MM.1S (cell line): ENCODE results near the gene TNK2.

Experiments used
- DNase-seq: peaks from one replicate; pipeline ENCODE4 v3.0.0-alpha.2; 2015
- H2AFZ ChIP-seq: fragments of 300-600 bp; sonication (generic); 2 replicates; pipeline ENCODE4 v1.6.0; 2016; ENCODE audit warnings: antibody characterized with exemption, low read length
- H3F3A ChIP-seq: fragments of 300-600 bp; sonication (generic); 2 replicates; pipeline ENCODE4 v1.6.1; 2016; ENCODE audit warnings: mild to moderate bottlenecking, antibody characterized with exemption, low read length, moderate library complexity, mixed read lengths; ENCODE audit not compliant: insufficient read depth
- H3K27ac ChIP-seq: fragments of 300-600 bp; sonication (generic); 2 replicates; pipeline ENCODE4 v1.5.1; 2016; ENCODE audit warnings: mild to moderate bottlenecking, low read length
- H3K27me3 ChIP-seq: fragments of 300-600 bp; sonication (generic); replicated peaks from 2 replicates; pipeline ENCODE4 v1.6.0; 2016; ENCODE audit warnings: low read length; ENCODE audit not compliant: insufficient read depth
- H3K36me3 ChIP-seq: fragments of 300-600 bp; sonication (generic); replicated peaks from 2 replicates; pipeline ENCODE4 v1.6.1; 2016; ENCODE audit warnings: mild to moderate bottlenecking, low read length, mixed read lengths; ENCODE audit not compliant: insufficient read depth
- H3K4me1 ChIP-seq: fragments of 300-600 bp; sonication (generic); 2 replicates; pipeline ENCODE4 v1.6.1; 2016; ENCODE audit warnings: low read length, mixed read lengths
- H3K4me2 ChIP-seq: fragments of 300-600 bp; sonication (generic); 2 replicates; pipeline ENCODE4 v1.6.0; 2016; ENCODE audit warnings: low read depth, low read length
- H3K4me3 ChIP-seq: fragments of 300-600 bp; sonication (generic); 2 replicates; pipeline ENCODE4 v1.5.1; 2016; ENCODE audit warnings: low read length, mixed read lengths
- H3K79me2 ChIP-seq: fragments of 300-600 bp; sonication (generic); 2 replicates; pipeline ENCODE4 v1.6.1; 2016; ENCODE audit warnings: mixed run types, low read length, mixed read lengths
- H3K9ac ChIP-seq: fragments of 300-600 bp; sonication (generic); 2 replicates; pipeline ENCODE4 v1.6.1; 2016; ENCODE audit warnings: low read length, mixed read lengths
- H3K9me2 ChIP-seq: fragments of 300-600 bp; sonication (generic); replicated peaks from 2 replicates; pipeline ENCODE4 v1.6.1; 2016; ENCODE audit warnings: mild to moderate bottlenecking, low read length, mixed read lengths; ENCODE audit not compliant: insufficient read depth
- H3K9me3 ChIP-seq: fragments of 300-600 bp; sonication (generic); replicated peaks from 2 replicates; pipeline ENCODE4 v1.6.1; 2016; ENCODE audit warnings: mild to moderate bottlenecking, low read length, mixed read lengths; ENCODE audit not compliant: insufficient read depth
- H4K20me1 ChIP-seq: fragments of 300-600 bp; sonication (generic); 2 replicates; pipeline ENCODE4 v1.6.1; 2016; ENCODE audit warnings: mild to moderate bottlenecking, low read length, moderate library complexity, mixed read lengths; ENCODE audit not compliant: insufficient read depth
- EZH2 ChIP-seq: fragments of 300-600 bp; sonication (generic); optimal IDR thresholded peaks from 2 replicates; pipeline ENCODE3; 2017; ENCODE audit warnings: low read depth, mild to moderate bottlenecking, antibody characterized with exemption, low read length, mixed read lengths
- EZH2phosphoT487 ChIP-seq: fragments of 300-600 bp; sonication (generic); IDR thresholded peaks from 2 replicates; pipeline ENCODE4 v1.6.1; 2018; ENCODE audit warnings: antibody characterized with exemption, low read length
- TF ChIP-seq, protein P1 (sequence below): fragments of 300-600 bp; sonication (generic); IDR thresholded peaks from 2 replicates; pipeline ENCODE4 v1.5.1; 2016; ENCODE audit warnings: antibody characterized with exemption, low read length, mixed read lengths

TNK2 gene

DNA sequence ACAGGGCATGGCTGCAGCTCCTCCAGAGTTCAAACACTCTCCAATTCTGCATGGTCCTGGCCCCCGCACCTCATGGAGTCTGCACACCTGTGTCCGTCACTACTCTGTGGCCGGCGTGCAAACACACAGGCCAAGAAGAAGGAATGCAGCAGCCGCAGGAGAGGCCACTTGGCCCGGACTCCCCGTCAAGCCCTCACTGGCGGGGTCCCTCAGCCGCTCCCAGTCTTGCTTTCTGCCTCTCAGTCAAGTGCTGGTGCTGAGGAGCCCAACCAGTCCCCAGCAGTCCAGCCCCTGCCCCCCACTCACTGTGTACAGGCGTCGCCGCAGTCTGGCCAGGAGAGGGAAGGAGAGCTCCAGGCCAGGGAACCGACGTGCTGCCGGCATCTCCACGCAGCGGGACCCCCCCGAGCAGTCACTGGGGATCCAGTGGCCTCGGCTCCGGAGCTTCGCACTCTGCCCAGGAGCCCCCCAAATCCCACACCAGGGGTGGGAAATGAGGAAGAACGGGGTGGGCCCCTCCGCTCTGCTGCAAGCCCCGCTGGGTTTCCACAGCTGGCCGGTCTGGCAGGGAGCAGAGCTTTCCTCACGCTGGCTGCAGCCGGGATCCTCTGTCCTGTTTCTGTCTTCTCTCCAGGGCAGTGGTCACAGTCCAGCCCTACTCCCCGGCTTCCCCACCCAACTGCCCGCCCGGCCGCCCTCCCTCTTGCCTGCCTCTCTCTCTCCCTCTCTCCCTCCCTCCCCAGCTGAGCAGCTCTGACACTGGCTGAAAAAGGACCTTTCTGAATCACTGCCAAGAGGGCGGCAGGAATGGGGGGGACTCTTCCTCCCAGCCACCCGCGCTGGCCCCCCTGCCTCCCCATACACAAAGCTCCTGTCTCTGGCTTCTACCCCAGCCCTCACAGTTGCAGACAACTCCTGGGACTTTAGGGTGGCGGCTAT, 16.0 kb downstream of the TNK2 start:
- Histone ChIP-seq H3K27me3 (no peaks in the 10 kb centered on the region), H3K9me2 (no peaks in the 10 kb centered on the region), H4K20me1 (no peaks in the 10 kb centered on the region), H3K9me3 (no peaks in the 10 kb centered on the region), H3K9ac (no peak overlapping the region), H3K79me2 (peaks cover 47% of the 10 kb centered on the region), H2AFZ (no peak overlapping the region), H3F3A (peaks cover 22% of the 10 kb centered on the region), H3K27ac (no peak overlapping the region), H3K36me3 (no peaks in the 10 kb centered on the region), H3K4me1 (peaks cover 18% of the 10 kb centered on the region), H3K4me3 (no peak overlapping the region), H3K4me2 (no peak overlapping the region)
- TF ChIP-seq EZH2, result no peak
- TF ChIP-seq, protein P1, sequence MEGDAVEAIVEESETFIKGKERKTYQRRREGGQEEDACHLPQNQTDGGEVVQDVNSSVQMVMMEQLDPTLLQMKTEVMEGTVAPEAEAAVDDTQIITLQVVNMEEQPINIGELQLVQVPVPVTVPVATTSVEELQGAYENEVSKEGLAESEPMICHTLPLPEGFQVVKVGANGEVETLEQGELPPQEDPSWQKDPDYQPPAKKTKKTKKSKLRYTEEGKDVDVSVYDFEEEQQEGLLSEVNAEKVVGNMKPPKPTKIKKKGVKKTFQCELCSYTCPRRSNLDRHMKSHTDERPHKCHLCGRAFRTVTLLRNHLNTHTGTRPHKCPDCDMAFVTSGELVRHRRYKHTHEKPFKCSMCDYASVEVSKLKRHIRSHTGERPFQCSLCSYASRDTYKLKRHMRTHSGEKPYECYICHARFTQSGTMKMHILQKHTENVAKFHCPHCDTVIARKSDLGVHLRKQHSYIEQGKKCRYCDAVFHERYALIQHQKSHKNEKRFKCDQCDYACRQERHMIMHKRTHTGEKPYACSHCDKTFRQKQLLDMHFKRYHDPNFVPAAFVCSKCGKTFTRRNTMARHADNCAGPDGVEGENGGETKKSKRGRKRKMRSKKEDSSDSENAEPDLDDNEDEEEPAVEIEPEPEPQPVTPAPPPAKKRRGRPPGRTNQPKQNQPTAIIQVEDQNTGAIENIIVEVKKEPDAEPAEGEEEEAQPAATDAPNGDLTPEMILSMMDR, result no peak
- no peak for TF ChIP-seq EZH2phosphoT487
- no peak for DNase-seq

DNA sequence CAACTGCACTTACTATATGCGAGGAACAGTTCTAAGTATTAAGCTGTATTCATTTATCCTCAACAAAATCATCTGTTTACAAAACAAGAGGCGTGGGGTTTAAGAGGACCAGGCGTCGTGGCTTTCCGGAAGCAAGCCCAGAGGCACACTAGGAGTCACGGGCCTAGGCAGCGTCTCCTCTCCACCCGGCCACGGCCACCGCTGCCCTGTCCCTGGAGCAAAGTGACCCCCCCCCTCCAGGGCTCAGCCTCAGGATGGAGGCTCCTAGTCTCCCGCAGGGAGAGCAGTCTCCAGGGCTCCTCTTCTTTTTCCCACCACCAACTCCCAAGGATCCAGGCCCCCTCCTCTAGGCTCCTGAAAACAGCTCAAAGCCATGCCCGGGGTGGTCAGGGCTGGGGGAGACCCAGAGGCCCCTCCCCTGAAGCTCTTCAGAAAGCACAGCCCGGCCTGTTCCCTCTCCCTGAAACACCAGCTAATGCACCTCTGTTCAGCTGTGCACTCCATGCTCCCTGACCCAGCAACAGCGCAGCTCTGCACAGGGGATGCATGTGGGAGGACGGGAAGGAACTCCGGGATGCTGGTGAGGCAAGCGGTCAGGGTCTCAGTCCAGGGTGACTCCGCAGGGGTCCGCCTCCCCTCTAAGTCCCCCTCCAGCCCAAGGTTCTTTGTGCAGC, 16.8 kb downstream of the TNK2 start:
- Histone ChIP-seq H3K4me1 (peaks cover 12% of the 10 kb centered on the region), H3K4me3 (no peak overlapping the region), H3K9me2 (no peaks in the 10 kb centered on the region), H3K27ac (no peak overlapping the region), H3K27me3 (no peaks in the 10 kb centered on the region), H2AFZ (no peak overlapping the region), H3K4me2 (no peak overlapping the region), H3F3A (peaks cover 14% of the 10 kb centered on the region), H3K36me3 (no peaks in the 10 kb centered on the region), H3K9ac (no peak overlapping the region), H3K79me2 (peaks cover 41% of the 10 kb centered on the region), H3K9me3 (no peaks in the 10 kb centered on the region), H4K20me1 (no peaks in the 10 kb centered on the region)
- TF ChIP-seq EZH2phosphoT487, result no peak
- TF ChIP-seq, protein P1, result no peak
- no peak for TF ChIP-seq EZH2
- DNase-seq, result no peak

DNA sequence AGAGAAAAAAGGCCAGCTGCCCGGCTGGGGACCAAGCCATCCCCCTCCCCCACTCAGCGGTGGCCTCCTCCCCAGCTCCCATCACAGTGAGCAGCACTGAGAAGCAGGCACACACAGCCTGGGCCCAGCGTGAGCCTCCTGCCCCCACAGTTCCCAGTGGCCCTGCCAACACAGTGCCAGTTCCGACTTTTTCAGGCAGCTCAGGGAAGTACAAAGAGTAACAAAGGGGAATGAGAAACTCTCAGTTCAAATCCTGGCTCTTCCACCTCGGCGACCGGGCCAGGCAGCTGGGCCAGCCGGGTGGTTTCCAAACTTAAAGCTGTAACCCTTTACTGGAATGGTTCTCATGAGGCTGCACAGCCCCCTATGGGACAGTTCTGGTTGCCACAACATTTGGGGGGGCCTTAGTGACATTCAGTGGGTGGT, 18.5 kb downstream of the TNK2 start:
- H3K9me3 ChIP-seq, result no peaks in the 10 kb centered on the region
- no peaks in the 10 kb centered on the region for H3K36me3 ChIP-seq
- H3K79me2 ChIP-seq, result peaks cover 40% of the 10 kb centered on the region
- H3K27me3 ChIP-seq, result no peaks in the 10 kb centered on the region
- H4K20me1 ChIP-seq, result no peaks in the 10 kb centered on the region
- no peaks in the 10 kb centered on the region for H3K9me2 ChIP-seq
- no peak overlapping the region for H3K27ac ChIP-seq
- no peak overlapping the region for H3K4me2 ChIP-seq
- H2AFZ ChIP-seq, result no peak overlapping the region
- DNase-seq, result no peak
- TF ChIP-seq EZH2 (no peak), EZH2phosphoT487 (no peak)
- TF ChIP-seq, protein P1, result no peak
- peaks cover 5% of the 10 kb centered on the region for H3K4me1 ChIP-seq
- no peak overlapping the region for H3K4me3 ChIP-seq
- peaks cover 3% of the 10 kb centered on the region; the same call in 1 of the 2 replicates for H3F3A ChIP-seq
- H3K9ac ChIP-seq, result no peak overlapping the region
